ENCODE measurements around the gene SCP2D1. TPM values are rescaled to one million over a fixed set of nuclear protein-coding genes. Genes with fewer than 3 reads are reported as not detected.

SCP2D1 gene
- total and polyA plus RNA-seq, 9 of the 15 experiments (the other 6 are each of a cell fraction or from before 2014, with no cell fraction given): not detected

GRCh38 chr20:18847226-18847755, 33.7 kb downstream of the SCP2D1 start:
- no peak overlapping the region for H3K4me3 ChIP-seq
- no peaks in the 10 kb centered on the region for H3K36me3 ChIP-seq (ENCODE audit: control insufficient read depth, insufficient read depth, low read length)
- H3K9me3 ChIP-seq (replicated peaks; ENCODE audit: control insufficient read depth, insufficient read depth, low read depth, low read length): no peaks in the 10 kb centered on the region
- no peaks in the 10 kb centered on the region for H4K20me1 ChIP-seq (replicated peaks; ENCODE audit: control insufficient read depth, insufficient read depth, low read length)
- in situ Hi-C loops (cut with MboI): no loop called here
- no peaks in the 10 kb centered on the region for H3K79me2 ChIP-seq (ENCODE audit: control insufficient read depth, insufficient read depth, low read length)
- ATAC-seq (no peak), FAIRE-seq (no peak), DNase-seq (ENCODE audit: extremely low read depth in 1 of 4, low spot score in 3 of 4) (no peak)
- ChIA-PET POLR2A (interaction anchor here (0.7 kb wide), 1 partner anchor 995 kb away, joined by 5 read pairs; no protein-coding TSS in a partner anchor), CTCF (ENCODE audit: low intra/inter-chr PET ratio) (no interaction called here)
- no peaks in the 10 kb centered on the region for H3K9me1 ChIP-seq (ENCODE audit: control insufficient read depth, insufficient read depth, low read length)
- H3K4me1 ChIP-seq (replicated peaks in 1 of 2; ENCODE audit: control insufficient read depth in 2 of 2, insufficient read depth in 2 of 2, low read length in 2 of 2): no peaks in the 10 kb centered on the region
- no peaks in the 10 kb centered on the region for H3K27me3 ChIP-seq (ENCODE audit: control insufficient read depth in 2 of 2, insufficient read depth in 2 of 2, low read length in 2 of 2)
- WGBS (ENCODE audit: insufficient coverage, low coverage, missing lambda C conversion rate): 4% methylated on average over 7 of the region's 7 CpGs
- H3K27ac ChIP-seq (ENCODE audit: extremely low read depth, low read depth, low read length): no peak overlapping the region
- H2AFZ ChIP-seq (ENCODE audit: low read depth, low read length): no peak overlapping the region
- H3K4me2 ChIP-seq (ENCODE audit: insufficient read depth, low read length): no peak overlapping the region
- TF ChIP-seq RERE (CRISPR knock-in tag; IDR thresholded peaks at IDR 0.05; ENCODE audit: borderline replicate concordance) (no peak), TGIF2 (CRISPR knock-in tag; IDR thresholded peaks at IDR 0.05) (no peak), ZNF592 (IDR thresholded peaks at IDR 0.05) (no peak), SAP30 (IDR thresholded peaks at IDR 0.05; ENCODE audit: borderline replicate concordance, insufficient read depth, low read depth, low read length, poor library complexity, severe bottlenecking) (no peak), SMARCA4 (IDR thresholded peaks at IDR 0.05) (no peak), FIP1L1 (IDR thresholded peaks at IDR 0.05; ENCODE audit: low read depth, low read length, poor library complexity, severe bottlenecking) (no peak), MCM7 (IDR thresholded peaks at IDR 0.05) (no peak), ZNF124 (CRISPR knock-in tag; IDR thresholded peaks at IDR 0.05) (no peak), HEY1 (CRISPR knock-in tag; IDR thresholded peaks at IDR 0.05; ENCODE audit: borderline replicate concordance) (no peak), ZNF3 (CRISPR knock-in tag; IDR thresholded peaks at IDR 0.05) (no peak)
- H3K9ac ChIP-seq (ENCODE audit: insufficient read depth in 1 of 2, low read depth in 2 of 2, low read length in 2 of 2): no peak overlapping the region
- no TSS peak for BruUV-seq (replicated peaks)
- intact Hi-C loops (cut with micrococcal nuclease): no loop called here

Measured in K562 (cell line).